Cardiac muscle cell (in vitro differentiated cells and primary cell): ENCODE measurements around the gene OSBPL5. TPM values are rescaled to one million over a fixed set of nuclear protein-coding genes. Genes with fewer than 3 reads are reported as not detected.

Source experiments
- DNase-seq, 2 donors: peaks; one replicate each; pipeline versions ENCODE4 v3.0.0 to v3.0.0-alpha.2; 2010 to 2017; ENCODE audit warnings: low read depth in 1 of 2, low spot score in 1 of 2
- H3K27ac ChIP-seq: fragments of 200-600 bp; sonication (generic); 2 replicates; pipeline ENCODE4 v1.5.1; 2016
- H3K27me3 ChIP-seq: fragments of 200-600 bp; sonication (generic); 2 replicates; pipeline ENCODE4 v1.6.0; 2016; ENCODE audit warnings: control low read depth
- H3K36me3 ChIP-seq: fragments of 200-600 bp; sonication (generic); 2 replicates; pipeline ENCODE4 v1.5.1; 2016; ENCODE audit warnings: control low read depth
- H3K4me1 ChIP-seq: fragments of 200-600 bp; sonication (generic); 2 replicates; pipeline ENCODE4 v1.8.1; 2017; ENCODE audit warnings: low read depth, mild to moderate bottlenecking, mixed run types
- H3K4me3 ChIP-seq: fragments of 200-600 bp; sonication (generic); 2 replicates; pipeline ENCODE4 v1.5.1; 2016; ENCODE audit warnings: mild to moderate bottlenecking
- H3K9me3 ChIP-seq: fragments of 200-600 bp; sonication (generic); 2 replicates; pipeline ENCODE4 v1.5.1; 2017; ENCODE audit warnings: low read depth, mild to moderate bottlenecking, control low read depth
- polyA plus RNA-seq: library from polyadenylated mRNA; unstranded; fragments of >200 nt; fragmentation: Nextera tagmentation; extraction: Ambion mirVana; gene quantifications from 2 replicates; pipeline ENCODE4 v1.2.1, GENCODE V29; 2016
- total RNA-seq: library from RNA; depleted of rRNA; stranded (reverse); fragments of >200 nt; gene quantifications from 2 replicates; pipeline ENCODE4 v1.2.3, GENCODE V29; 2016
- TF ChIP-seq, protein P1 (sequence below): IDR thresholded peaks from 2 replicates; pipeline ENCODE4 v1.5.1; 2012; ENCODE audit warnings: low read depth, mild to moderate bottlenecking, low read length

Gene OSBPL5
- total and polyA plus RNA-seq, 2 experiments from 2014 or later = 20.9 to 33.9 TPM

DNA sequence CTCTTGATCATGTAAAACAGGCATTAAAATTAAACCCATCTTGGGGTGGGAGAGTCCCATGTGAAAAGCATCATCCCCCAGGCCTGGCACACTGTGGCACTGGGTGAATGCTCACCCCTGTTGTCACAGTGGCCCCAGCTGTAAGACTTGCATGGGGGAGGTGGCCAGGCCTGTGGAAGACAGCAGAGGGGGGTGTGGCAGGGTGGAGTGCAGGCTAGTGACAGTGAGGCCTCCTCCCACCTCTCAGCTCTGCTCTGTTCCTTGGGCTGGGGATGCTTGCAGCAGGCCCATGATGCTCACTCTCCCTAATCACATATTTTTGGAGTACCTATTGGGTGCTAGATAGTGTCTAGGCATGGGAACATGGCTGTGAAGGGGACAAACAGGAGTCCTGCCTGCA is 10.1 kb upstream of the OSBPL5 start:
- no peak for DNase-seq
- Histone ChIP-seq H3K36me3 (no peaks in the 10 kb centered on the region), H3K4me3 (no peak overlapping the region), H3K27me3 (peaks cover 8% of the 10 kb centered on the region), H3K9me3 (no peaks in the 10 kb centered on the region), H3K4me1 (peaks cover 2% of the 10 kb centered on the region), H3K27ac (no peak overlapping the region)
- TF ChIP-seq, protein P1, sequence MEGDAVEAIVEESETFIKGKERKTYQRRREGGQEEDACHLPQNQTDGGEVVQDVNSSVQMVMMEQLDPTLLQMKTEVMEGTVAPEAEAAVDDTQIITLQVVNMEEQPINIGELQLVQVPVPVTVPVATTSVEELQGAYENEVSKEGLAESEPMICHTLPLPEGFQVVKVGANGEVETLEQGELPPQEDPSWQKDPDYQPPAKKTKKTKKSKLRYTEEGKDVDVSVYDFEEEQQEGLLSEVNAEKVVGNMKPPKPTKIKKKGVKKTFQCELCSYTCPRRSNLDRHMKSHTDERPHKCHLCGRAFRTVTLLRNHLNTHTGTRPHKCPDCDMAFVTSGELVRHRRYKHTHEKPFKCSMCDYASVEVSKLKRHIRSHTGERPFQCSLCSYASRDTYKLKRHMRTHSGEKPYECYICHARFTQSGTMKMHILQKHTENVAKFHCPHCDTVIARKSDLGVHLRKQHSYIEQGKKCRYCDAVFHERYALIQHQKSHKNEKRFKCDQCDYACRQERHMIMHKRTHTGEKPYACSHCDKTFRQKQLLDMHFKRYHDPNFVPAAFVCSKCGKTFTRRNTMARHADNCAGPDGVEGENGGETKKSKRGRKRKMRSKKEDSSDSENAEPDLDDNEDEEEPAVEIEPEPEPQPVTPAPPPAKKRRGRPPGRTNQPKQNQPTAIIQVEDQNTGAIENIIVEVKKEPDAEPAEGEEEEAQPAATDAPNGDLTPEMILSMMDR = no peak

DNA sequence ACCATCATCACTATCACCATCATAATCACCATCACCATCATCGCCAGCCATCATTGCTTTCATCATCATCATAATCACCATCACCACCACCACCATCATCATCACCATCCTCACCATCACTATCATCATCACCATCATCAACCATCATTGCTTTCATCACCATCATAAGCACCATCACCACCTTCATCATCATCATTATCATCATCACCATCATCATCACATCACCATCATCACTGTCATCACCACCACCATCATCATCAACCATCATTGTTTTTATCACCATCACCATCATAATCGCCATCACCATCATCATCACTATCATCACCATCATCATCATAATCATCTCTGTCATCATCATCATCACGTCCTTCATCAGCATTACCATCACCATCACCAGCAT is 9.3 kb upstream of the OSBPL5 start:
- no peaks in the 10 kb centered on the region for H3K9me3 ChIP-seq

DNA sequence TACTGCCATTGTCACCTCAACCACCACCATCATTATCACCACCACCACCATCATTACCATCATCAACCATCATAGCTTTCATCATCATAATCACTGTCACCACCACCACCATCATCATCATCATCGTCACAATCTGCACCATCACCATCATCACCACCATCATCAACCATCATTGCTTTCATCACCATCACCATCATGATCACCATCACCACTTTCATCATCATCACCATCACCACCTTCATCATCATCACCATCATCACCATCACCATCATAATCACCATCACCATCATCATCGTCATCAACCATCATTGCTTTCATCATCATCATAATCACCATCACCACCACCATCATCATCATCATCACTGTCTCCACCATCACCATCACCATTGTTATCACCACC is 8.7 kb upstream of the OSBPL5 start:
- no peak for DNase-seq
- H3K4me3 ChIP-seq = no peak overlapping the region
- peaks cover 8% of the 10 kb centered on the region for H3K27me3 ChIP-seq
- no peak overlapping the region for H3K27ac ChIP-seq
- no peaks in the 10 kb centered on the region for H3K36me3 ChIP-seq
- H3K9me3 ChIP-seq = no peaks in the 10 kb centered on the region
- peaks cover 15% of the 10 kb centered on the region for H3K4me1 ChIP-seq
- TF ChIP-seq, protein P1 = no peak

More for the DNA sequence above, 9.3 kb upstream of the OSBPL5 start:
- H3K4me1 ChIP-seq = peaks cover 10% of the 10 kb centered on the region
- H3K36me3 ChIP-seq = no peaks in the 10 kb centered on the region
- TF ChIP-seq, protein P1 = no peak
- DNase-seq = no peak
- peaks cover 8% of the 10 kb centered on the region for H3K27me3 ChIP-seq
- H3K4me3 ChIP-seq = no peak overlapping the region
- no peak overlapping the region for H3K27ac ChIP-seq

DNA sequence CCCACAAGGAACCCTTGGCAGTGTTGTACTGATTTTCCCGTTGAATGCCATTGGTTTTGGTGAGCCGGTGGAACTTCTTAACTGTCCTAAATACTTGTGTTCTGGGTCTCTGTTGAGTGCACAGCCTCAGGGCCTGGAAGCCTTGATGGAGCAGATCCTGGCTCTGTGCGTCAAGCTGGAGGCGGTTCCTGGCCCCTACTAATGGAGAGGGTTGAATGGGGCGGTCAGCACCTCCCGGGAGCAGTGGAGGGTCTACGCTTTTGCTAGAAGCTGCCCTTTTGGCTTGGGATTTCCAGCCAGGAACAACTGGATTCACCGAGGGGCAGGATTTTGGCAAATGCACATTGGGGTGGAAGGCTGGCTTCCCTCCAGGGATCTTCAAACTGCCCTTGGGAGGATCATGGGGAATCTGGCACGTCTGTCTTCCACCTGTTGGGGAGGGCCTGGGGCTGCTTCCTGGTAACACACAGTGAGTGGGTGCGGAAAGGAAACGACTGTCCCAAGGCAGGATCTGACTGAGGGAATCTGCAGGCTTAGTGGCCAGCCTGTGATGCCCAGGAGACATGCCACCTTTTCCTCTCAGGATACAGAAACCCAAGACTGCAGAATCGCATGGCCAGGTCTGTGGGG is 6.9 kb upstream of the OSBPL5 start:
- Histone ChIP-seq H3K9me3 (no peaks in the 10 kb centered on the region), H3K4me3 (no peak overlapping the region), H3K27me3 (peaks cover 8% of the 10 kb centered on the region)

DNA sequence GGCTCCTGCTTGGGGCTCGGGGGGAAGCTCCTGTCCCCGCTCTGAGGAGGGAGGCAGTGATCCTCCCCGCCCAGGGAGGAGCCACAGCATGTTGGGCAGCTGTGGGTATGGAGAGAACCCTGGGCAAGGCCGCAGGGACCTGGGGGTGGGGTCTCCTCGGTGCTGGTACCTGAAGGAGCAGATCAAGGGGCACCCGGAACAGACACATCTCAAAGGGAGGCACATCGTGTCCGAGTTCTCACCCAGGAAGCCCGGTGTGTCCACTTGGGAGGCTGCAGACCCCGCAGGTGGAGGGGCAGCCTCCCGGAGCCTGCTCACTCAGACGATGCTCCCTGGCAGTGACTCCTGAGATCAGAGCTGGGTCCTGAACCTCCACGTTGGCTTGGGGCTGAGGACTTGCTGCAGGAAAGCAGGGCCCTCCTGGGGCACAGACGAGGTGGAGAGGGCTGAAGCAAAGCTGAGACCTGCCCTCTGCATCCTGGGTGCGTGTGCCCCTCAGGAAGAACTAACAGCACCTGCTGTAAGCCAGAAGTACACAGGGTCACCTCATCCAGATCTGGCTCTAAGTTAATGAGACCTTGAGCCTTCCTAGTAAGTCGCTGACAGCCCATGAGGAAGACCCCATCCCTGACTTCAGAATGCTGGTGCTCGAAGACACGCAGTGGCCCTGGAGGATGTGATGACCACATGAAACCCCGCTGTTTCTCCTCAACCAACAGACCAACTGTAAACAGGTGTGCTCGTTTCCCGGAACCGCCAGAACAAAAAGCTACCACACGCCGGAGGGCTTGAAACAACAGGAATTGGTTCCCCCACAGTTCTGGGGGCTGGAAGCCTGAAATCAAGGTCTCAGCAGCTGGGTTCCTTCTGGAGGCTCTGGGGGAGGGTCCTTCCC is 5.9 kb upstream of the OSBPL5 start:
- TF ChIP-seq, protein P1 = no peak
- Histone ChIP-seq H3K27ac (no peak overlapping the region), H3K4me1 (peaks cover 15% of the 10 kb centered on the region), H3K4me3 (no peak overlapping the region), H3K36me3 (no peaks in the 10 kb centered on the region), H3K27me3 (peaks cover 8% of the 10 kb centered on the region), H3K9me3 (no peaks in the 10 kb centered on the region)
- DNase-seq = no peak

More for the DNA sequence above, 6.9 kb upstream of the OSBPL5 start:
- Histone ChIP-seq H3K4me1 (peaks cover 15% of the 10 kb centered on the region), H3K27ac (no peak overlapping the region), H3K36me3 (no peaks in the 10 kb centered on the region)
- TF ChIP-seq, protein P1 = no peak
- no peak for DNase-seq
